AG10803 (cell line): ENCODE data around the gene DENND4B.
"Not testable (repeated sequence)": the region's sequence is repeated elsewhere in the genome, so short reads cannot be mapped to it uniquely, and the experiment has no call there.

Source experiments
- DNase-seq: peaks from one replicate; pipeline ENCODE4 v3.0.0; 2010; ENCODE audit warnings: low read depth
- H3K4me3 ChIP-seq: 2 replicates; pipeline ENCODE4 v1.5.1; 2011; ENCODE audit warnings: mild to moderate bottlenecking, low read length, control low read depth
- CTCF ChIP-seq: conservative IDR thresholded peaks from 2 replicates; pipeline ENCODE4 v1.5.1; 2011; ENCODE audit warnings: mild to moderate bottlenecking, low read length, control low read depth, inconsistent platforms

The DENND4B gene

GRCh38 chr1:153908071-153908470 lies 38.4 kb downstream of the DENND4B start:
- H3K4me3 ChIP-seq, result no peak overlapping the region
- DNase-seq, result no peak
- TF ChIP-seq CTCF, result no peak

- DNase-seq, result no peak
- TF ChIP-seq CTCF, result no peak
- no peak overlapping the region for H3K4me3 ChIP-seq
Measured at GRCh38 chr1:153907134-153907533, 39.4 kb downstream of the DENND4B start.

GRCh38 chr1:153906396-153906795 lies 40.1 kb downstream of the DENND4B start:
- no peak overlapping the region for H3K4me3 ChIP-seq
- no peak for DNase-seq
- TF ChIP-seq CTCF, result no peak

- not testable (repeated sequence) for DNase-seq
Measured at GRCh38 chr1:153905908-153906307, 40.6 kb downstream of the DENND4B start.

GRCh38 chr1:153903841-153904455 lies 42.6 kb downstream of the DENND4B start:
- TF ChIP-seq CTCF, result no peak
- DNase-seq, result peak; percentile 46
- H3K4me3 ChIP-seq, result no peak overlapping the region

More at GRCh38 chr1:153905908-153906307, 40.6 kb downstream of the DENND4B start:
- not testable (repeated sequence) for H3K4me3 ChIP-seq

- H3K4me3 ChIP-seq, result no peak overlapping the region
- no peak for DNase-seq
- TF ChIP-seq CTCF, result no peak
Measured at GRCh38 chr1:153899509-153899908, 47.0 kb downstream of the DENND4B start.

- not testable (repeated sequence) for H3K4me3 ChIP-seq, DNase-seq
Measured at GRCh38 chr1:153895866-153896265, 50.7 kb downstream of the DENND4B start.

GRCh38 chr1:153891042-153891441 lies 55.5 kb downstream of the DENND4B start:
- not testable (repeated sequence) for DNase-seq, H3K4me3 ChIP-seq

- no peak for TF ChIP-seq CTCF
- no peak for DNase-seq
- H3K4me3 ChIP-seq, result no peak overlapping the region
Measured at GRCh38 chr1:153888533-153888932, 58.0 kb downstream of the DENND4B start.
